HepG2 (cell line): ENCODE data around the gene RNGTT. TPM values are rescaled to one million over a fixed set of nuclear protein-coding genes. Genes with fewer than 3 reads are reported as not detected.

ENCODE experiments used
- ATAC-seq: fragments of 200-7000 bp; cut with Tn5 transposase; 3 replicates; pipeline ENCODE4 v1.9.1; 2020; ENCODE audit warnings: mild to moderate bottlenecking, moderate library complexity
- BruUV-seq: library from RNA; stranded (reverse); fragments of 400-500 nt; replicated peaks from 2 replicates; lab custom pipeline; 2021; lab: Mats Ljungman, UMichigan
- CTCF ChIA-PET: fragments of 300-600 bp; formaldehyde crosslinking; extraction: SDS; loops from one replicate; lab custom pipeline; 2021; ENCODE audit warnings: low total read pairs, inconsistent platforms, low intra/inter-chr PET ratio; lab: Yijun Ruan, JAX
- POLR2A ChIA-PET: fragments of 350-600 bp; sonication (Branson Sonifier 250); formaldehyde crosslinking; loops from one replicate; lab custom pipeline; 2020; ENCODE audit warnings: antibody characterized with exemption, inconsistent platforms; lab: Yijun Ruan, JAX
- DNase-seq: peaks from one replicate; pipeline ENCODE4 v3.0.0-alpha.2; 2015; ENCODE audit warnings: low spot score
- FAIRE-seq: peaks from 3 replicates; lab custom pipeline; 2011; peaks lifted over from hg19 to GRCh38; lab: Jason Lieb, UNC
- H2AFZ ChIP-seq: one replicate; pipeline ENCODE4 v1.6.1; 2011; ENCODE audit warnings: low read length, inconsistent platforms
- H3K27ac ChIP-seq: fragments of 300-600 bp; 3 replicates; pipeline ENCODE4 v1.8.0; 2011; ENCODE audit warnings: mixed run types, mild to moderate bottlenecking, mixed read lengths, low read length, inconsistent platforms; ENCODE audit not compliant: insufficient read depth; ENCODE audit errors: extremely low read length
- H3K27me3 ChIP-seq, 2 experiments: fragments of 200-600 bp in 1 of 2; 2 replicates in 1 of 2; 3 replicates in 1 of 2; pipeline versions ENCODE4 v1.6.0 to v1.8.0; 2011; ENCODE audit warnings: low read length in 2 of 2, mild to moderate bottlenecking in 2 of 2, moderate library complexity in 2 of 2, inconsistent platforms in 1 of 2; ENCODE audit not compliant: insufficient read depth in 2 of 2, control insufficient read depth in 1 of 2
- H3K36me3 ChIP-seq, 2 experiments: fragments of 200-600 bp in 1 of 2; replicated peaks in 1 of 2; 2 replicates in 1 of 2; 3 replicates in 1 of 2; pipeline versions ENCODE4 v1.5.1 to v1.8.0; 2011; ENCODE audit warnings: low read length in 2 of 2, inconsistent platforms in 1 of 2; ENCODE audit not compliant: insufficient read depth in 2 of 2, control insufficient read depth in 1 of 2
- H3K4me1 ChIP-seq: 2 replicates; pipeline ENCODE4 v1.5.1; 2012; ENCODE audit warnings: low read length, inconsistent platforms; ENCODE audit not compliant: insufficient read depth
- H3K4me2 ChIP-seq: 2 replicates; pipeline ENCODE4 v1.6.0; 2011; ENCODE audit warnings: low read depth, low read length, inconsistent platforms
- H3K4me3 ChIP-seq, 3 experiments: fragments of 200-600 bp in 1 of 3; sonication (generic), shearing (Covaris generic) in 1 of 3; replicated peaks in 1 of 3; 2 replicates each; pipeline ENCODE4 v1.5.1; 2011 to 2016; ENCODE audit warnings: low read length in 3 of 3, inconsistent platforms in 2 of 3, low read depth in 2 of 3, mild to moderate bottlenecking in 2 of 3, control low read depth in 1 of 3, mixed read lengths in 1 of 3; ENCODE audit not compliant: insufficient read depth in 1 of 3
- H3K79me2 ChIP-seq: one replicate; pipeline ENCODE4 v1.6.1; 2011; ENCODE audit warnings: low read length, inconsistent platforms; ENCODE audit not compliant: insufficient read depth
- H3K9ac ChIP-seq: 2 replicates; pipeline ENCODE4 v1.6.0; 2011; ENCODE audit warnings: mild to moderate bottlenecking, low read depth, low read length, inconsistent platforms; ENCODE audit not compliant: insufficient read depth
- H3K9me3 ChIP-seq: 2 replicates; pipeline ENCODE4 v1.5.1; 2012; ENCODE audit warnings: mild to moderate bottlenecking, low read length
- H4K20me1 ChIP-seq: 2 replicates; pipeline ENCODE4 v1.6.0; 2011; ENCODE audit warnings: inconsistent platforms, mild to moderate bottlenecking, low read length, moderate library complexity; ENCODE audit not compliant: insufficient read depth
- CENPT ChIP-seq: sonication (generic); formaldehyde crosslinking; IDR thresholded peaks from 2 replicates; pipeline ENCODE4 v1.8.0; 2022; ENCODE audit warnings: low read depth, mild to moderate bottlenecking, moderate library complexity, missing genetic modification reagents
- KDM5A ChIP-seq: fragments of 200-600 bp; sonication (generic); IDR thresholded peaks from 2 replicates; pipeline ENCODE4 v1.7.0; 2018; ENCODE audit warnings: antibody characterized with exemption, mild to moderate bottlenecking, low read length, borderline replicate concordance
- SPEN ChIP-seq: sonication (generic); formaldehyde crosslinking; IDR thresholded peaks from 2 replicates; pipeline ENCODE4 v1.5.1; 2020; ENCODE audit warnings: low read depth, mild to moderate bottlenecking, missing genetic modification reagents
- TBX2 ChIP-seq: sonication (generic); formaldehyde crosslinking; IDR thresholded peaks from 2 replicates; pipeline ENCODE4 v1.5.0; 2020; ENCODE audit warnings: missing genetic modification reagents, mild to moderate bottlenecking, borderline replicate concordance
- ZC3H13 ChIP-seq: sonication (generic); formaldehyde crosslinking; IDR thresholded peaks from 2 replicates; pipeline ENCODE4 v1.8.1; 2023; ENCODE audit warnings: mild to moderate bottlenecking, missing genetic modification reagents, moderate library complexity
- ZSCAN31 ChIP-seq: sonication (generic); formaldehyde crosslinking; IDR thresholded peaks from 2 replicates; pipeline ENCODE4 v1.5.0; 2020; ENCODE audit warnings: low read depth, mild to moderate bottlenecking, missing genetic modification reagents
- WGBS: methylation state at CpG from one replicate; pipeline ENCODE4 v1.1.6; 2017; ENCODE audit warnings: low lambda C conversion rate; 5-methylcytosine and 5-hydroxymethylcytosine counted together
- in situ Hi-C: cut with HindIII; loops from 2 replicates; pipeline ENCODE4 v1.10.0; 2017; ENCODE audit warnings: low pct_unique_long_range_greater_than_20kb; ENCODE audit not compliant: extremely low pct_ligation_motif_present
- intact Hi-C: fragments of 100-400 bp; cut with micrococcal nuclease; formaldehyde crosslinking; loops from one replicate; pipeline ENCODE4 v1.10.0; 2022; ENCODE audit not compliant: unreplicated experiment
- polyA plus RNA-seq, 8 experiments: library from polyadenylated mRNA; depleted of rRNA in 3 of 8; stranded (reverse) in 7 of 8; unstranded in 1 of 8; fragments of >200 nt; fragmentation: Illumina TruSeq in 4 of 8; extraction: Trizol in 4 of 8; gene quantifications; 2 replicates each; pipeline versions ENCODE4 v1.2.1 to v1.2.3, GENCODE V29; 2011 to 2016; ENCODE audit warnings: low read depth in 4 of 8, missing spikeins in 1 of 8, mixed read lengths in 1 of 8; ENCODE audit not compliant: insufficient read depth in 1 of 8
- total RNA-seq, 5 experiments: library from RNA; depleted of rRNA; stranded (reverse); fragments of >200 nt; fragmentation: Illumina TruSeq; extraction: Trizol; gene quantifications; 2 replicates each; pipeline ENCODE4 v1.2.3, GENCODE V29; 2016; ENCODE audit warnings: low read depth in 1 of 5
- TF ChIP-seq, protein P1 (sequence below): sonication (generic); formaldehyde crosslinking; IDR thresholded peaks from 2 replicates; pipeline ENCODE4 v1.8.1; 2023; ENCODE audit warnings: mild to moderate bottlenecking, missing genetic modification reagents
- TF ChIP-seq, protein P2 (sequence below): sonication (generic); formaldehyde crosslinking; IDR thresholded peaks from 2 replicates; pipeline ENCODE4 v1.4.0; 2020; ENCODE audit warnings: missing genetic modification reagents
- TF ChIP-seq, protein P3 (sequence below): sonication (generic); formaldehyde crosslinking; conservative IDR thresholded peaks from 2 replicates; pipeline ENCODE4 v1.4.0; 2020; ENCODE audit warnings: missing genetic modification reagents

Gene RNGTT
- total and polyA plus RNA-seq, 2 of the 13 experiments (the other 11 are each of a cell fraction or from before 2014, with no cell fraction given), result 6.0 to 22.6 TPM

DNA sequence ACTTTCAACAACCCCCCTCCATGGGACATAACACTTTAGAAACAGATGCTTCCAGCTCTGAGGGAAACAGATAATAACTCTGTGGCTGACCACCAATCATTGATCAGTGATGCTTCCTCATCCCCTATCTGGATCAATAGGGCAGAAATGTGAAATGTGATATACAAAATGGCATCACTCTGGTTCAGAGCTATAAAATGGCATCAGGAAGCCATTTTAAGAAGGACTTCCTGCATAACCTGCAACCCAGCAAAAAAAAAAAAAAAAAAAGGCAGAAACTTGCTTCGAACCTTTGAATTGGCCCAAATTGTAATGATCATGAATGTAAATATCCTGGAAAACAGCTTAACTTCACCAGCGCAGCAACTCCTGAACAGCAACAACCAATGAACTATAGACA, 48.0 kb upstream of the RNGTT start:
- Histone ChIP-seq H3K4me3 (no peak overlapping the region), H2AFZ (no peak overlapping the region), H3K27me3 (peaks cover 2 to 4% of the 10 kb centered on the region in 2 experiments; a peak in 3 of 5 replicates), H3K79me2 (no peaks in the 10 kb centered on the region), H3K36me3 (no peaks in the 10 kb centered on the region), H3K4me1 (peaks cover 48% of the 10 kb centered on the region), H3K9me3 (no peaks in the 10 kb centered on the region), H3K9ac (no peak overlapping the region), H4K20me1 (no peaks in the 10 kb centered on the region), H3K4me2 (no peak overlapping the region), H3K27ac (no peak overlapping the region)
- ChIA-PET POLR2A (interaction anchor here (0.6 to 1.9 kb wide), 2 partner anchors 25 to 69 kb away, joined by 3 to 6 read pairs; partner anchors contain the start of gene PNRC1), CTCF (no interaction called here)
- intact Hi-C loops (no loop called here), in situ Hi-C loops (no loop called here)
- no peak for ATAC-seq
- no peak for DNase-seq
- FAIRE-seq, result no peak
- no TSS peak for BruUV-seq
- WGBS, result 84% methylated on average over 2 of the region's 2 CpGs
- TF ChIP-seq, protein P1, sequence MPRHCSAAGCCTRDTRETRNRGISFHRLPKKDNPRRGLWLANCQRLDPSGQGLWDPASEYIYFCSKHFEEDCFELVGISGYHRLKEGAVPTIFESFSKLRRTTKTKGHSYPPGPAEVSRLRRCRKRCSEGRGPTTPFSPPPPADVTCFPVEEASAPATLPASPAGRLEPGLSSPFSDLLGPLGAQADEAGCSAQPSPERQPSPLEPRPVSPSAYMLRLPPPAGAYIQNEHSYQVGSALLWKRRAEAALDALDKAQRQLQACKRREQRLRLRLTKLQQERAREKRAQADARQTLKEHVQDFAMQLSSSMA (CRISPR knock-in tag), result no peak
- TF ChIP-seq TBX2 (CRISPR knock-in tag) (no peak), ZSCAN31 (CRISPR knock-in tag) (no peak), CENPT (CRISPR knock-in tag) (no peak), KDM5A (no peak), SPEN (CRISPR knock-in tag) (no peak), ZC3H13 (CRISPR knock-in tag) (no peak)
- TF ChIP-seq, protein P2, sequence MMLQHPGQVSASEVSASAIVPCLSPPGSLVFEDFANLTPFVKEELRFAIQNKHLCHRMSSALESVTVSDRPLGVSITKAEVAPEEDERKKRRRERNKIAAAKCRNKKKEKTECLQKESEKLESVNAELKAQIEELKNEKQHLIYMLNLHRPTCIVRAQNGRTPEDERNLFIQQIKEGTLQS (CRISPR knock-in tag), result no peak
- TF ChIP-seq, protein P3, sequence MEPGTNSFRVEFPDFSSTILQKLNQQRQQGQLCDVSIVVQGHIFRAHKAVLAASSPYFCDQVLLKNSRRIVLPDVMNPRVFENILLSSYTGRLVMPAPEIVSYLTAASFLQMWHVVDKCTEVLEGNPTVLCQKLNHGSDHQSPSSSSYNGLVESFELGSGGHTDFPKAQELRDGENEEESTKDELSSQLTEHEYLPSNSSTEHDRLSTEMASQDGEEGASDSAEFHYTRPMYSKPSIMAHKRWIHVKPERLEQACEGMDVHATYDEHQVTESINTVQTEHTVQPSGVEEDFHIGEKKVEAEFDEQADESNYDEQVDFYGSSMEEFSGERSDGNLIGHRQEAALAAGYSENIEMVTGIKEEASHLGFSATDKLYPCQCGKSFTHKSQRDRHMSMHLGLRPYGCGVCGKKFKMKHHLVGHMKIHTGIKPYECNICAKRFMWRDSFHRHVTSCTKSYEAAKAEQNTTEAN, result no peak
